Measurements from ENCODE around the gene FGD4.

FGD4 gene

DNA sequence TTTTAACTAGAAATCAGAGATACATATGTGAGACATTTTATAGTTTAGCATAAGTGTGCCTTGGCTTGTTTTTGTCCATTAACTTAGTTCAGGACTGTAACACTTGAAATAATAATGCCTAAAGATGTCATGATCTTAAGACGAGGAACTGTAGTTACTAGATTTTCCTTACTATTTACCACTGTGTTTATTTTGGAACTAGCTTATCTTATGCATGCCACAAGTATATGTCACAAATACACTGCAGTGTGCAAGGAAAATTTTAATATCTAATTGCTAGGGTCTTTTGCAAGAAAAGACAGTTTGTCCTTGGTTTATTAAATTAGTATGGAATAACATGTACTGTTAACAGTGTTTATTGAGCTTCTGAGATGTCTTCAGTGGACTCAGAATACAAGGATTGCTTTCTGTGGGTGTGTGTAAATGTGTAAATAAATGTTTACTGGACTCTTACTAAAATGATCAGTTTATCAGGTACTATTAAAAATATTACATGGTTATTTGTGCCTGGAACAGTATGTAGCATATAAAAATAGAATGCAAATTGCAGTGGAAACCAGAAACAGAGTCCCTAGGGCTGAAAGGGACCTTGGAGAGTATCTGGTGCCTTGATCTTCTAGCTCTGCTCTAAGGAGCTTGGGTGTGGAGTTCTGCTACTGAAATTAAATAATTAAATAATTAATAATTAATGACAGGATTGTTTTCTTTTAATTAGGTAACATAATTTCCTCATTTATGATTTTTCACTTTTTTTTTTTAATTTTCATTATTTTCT is 58.1 kb downstream of the FGD4 start:
- DNase-seq (ENCODE audit: low read depth in 2 of 2) = no peak

DNA sequence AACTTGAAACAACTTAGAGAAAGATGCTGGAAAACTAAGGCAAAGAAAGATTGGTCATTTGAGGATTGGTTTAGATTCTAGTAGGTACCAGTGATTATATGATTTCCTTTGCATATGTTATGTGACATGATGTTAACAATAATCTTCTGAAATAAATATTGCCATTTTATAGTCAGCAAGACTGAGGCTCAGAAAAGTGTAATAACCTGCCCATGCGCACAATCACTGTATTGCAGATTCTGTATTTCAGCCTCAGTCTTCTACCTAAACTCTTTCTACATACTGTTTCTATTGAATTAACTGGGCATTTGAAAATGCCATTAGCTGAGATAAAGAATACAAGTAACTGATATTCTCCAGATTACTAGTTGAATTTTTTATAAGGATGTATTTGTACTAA is 61.3 kb downstream of the FGD4 start:
- DNase-seq (ENCODE audit: low read depth in 2 of 2) = no peak

DNA sequence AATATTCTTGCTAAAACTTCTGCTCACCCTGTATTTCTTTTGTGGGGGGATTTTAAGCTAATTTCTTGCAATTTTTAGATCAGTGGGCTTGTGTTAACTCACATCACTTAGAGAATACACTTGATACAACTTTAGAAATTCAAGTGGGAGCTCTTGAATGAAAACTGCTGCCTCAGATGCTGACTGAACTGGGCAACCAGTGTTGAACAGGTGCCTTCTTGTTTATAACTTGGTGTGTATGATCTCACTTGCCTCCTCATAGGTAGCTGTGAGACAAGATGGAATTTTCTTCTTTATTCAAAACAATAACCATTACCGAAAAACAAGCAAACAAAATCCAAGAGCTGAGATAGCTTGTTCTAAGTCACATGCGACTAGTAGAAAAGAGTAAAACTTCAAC is 63.5 kb downstream of the FGD4 start:
- DNase-seq (ENCODE audit: low read depth in 2 of 2) = no peak

- no peak for DNase-seq (ENCODE audit: low read depth in 2 of 2)
These were observed 66.8 kb downstream of the FGD4 start for GRCh38 chr12:32466187-32466586.

- DNase-seq (ENCODE audit: low read depth in 2 of 2) = no peak
These were observed 67.8 kb downstream of the FGD4 start for GRCh38 chr12:32466986-32467711.

GRCh38 chr12:32467959-32468863 is 68.9 kb downstream of the FGD4 start:
- no peak for DNase-seq (ENCODE audit: low read depth in 2 of 2)

DNA sequence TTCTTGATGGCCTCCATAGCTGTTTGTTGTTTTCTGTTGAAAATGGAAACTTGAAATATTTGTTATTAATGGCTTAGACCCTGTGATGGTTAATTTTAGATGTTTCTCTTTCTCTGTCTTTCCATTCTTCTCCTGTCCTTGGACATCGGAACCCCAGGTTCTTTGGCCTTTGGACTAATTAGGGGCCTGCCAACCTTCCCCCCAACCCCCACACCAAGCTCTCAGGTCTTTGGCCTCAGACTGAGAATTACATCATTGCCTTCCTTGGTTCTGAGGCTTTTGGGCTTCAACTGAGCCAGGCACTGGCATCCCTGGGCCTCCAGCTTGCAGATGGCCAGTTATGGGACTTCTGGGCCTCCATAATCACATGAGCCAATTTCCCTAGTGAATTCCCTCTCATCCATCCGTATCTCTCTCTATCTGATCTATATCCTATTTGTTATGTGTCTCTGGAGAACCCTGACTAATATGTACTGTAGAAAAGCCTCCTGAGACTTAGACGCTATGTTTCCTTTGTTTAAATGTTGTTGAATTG is 71.6 kb downstream of the FGD4 start:
- no peak for DNase-seq (ENCODE audit: low read depth in 2 of 2)

- no peak for DNase-seq (ENCODE audit: low read depth in 2 of 2)
These were observed 72.2 kb downstream of the FGD4 start for GRCh38 chr12:32471591-32472001.

DNA sequence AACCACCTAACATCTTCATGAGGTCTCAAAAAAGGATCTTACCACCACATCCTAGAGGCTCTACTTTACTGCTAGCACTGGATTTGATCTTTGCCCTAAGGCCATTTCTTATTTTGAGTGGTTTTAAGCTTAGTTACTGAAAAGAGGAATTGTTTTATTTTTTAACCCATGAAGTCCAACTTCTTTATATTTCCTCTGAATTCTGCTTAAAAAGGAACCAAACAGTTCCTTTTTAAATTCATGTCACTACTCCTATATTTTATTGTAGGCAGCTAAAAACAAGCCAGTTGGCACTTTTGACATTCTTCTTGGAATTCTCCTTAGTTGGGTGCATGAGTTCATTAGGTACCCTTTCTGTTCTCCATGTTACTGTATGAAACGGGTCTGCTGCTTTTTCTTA is 76.4 kb downstream of the FGD4 start:
- no peak for DNase-seq (ENCODE audit: low read depth in 2 of 2)

- DNase-seq (ENCODE audit: low read depth in 2 of 2) = no peak
These were observed 77.1 kb downstream of the FGD4 start for GRCh38 chr12:32476446-32476845.

DNA sequence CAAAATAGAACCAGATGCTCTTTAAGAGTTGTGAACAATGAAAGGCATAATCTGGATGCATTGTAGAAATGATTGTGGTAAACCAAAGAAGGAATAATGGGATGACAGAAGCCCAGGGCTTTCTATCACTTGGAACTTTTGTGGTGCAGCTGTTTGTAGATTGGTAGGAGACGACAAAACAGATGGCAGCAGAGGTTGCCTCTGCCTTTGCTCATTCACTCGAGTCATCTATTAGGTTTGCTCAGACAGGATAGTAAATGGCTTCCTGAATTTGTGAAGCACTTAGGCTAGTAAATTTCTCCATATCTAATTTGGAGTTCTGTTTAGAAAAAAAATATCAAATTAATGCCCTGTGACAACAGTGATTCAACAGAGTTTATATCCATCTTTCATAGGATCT is 78.4 kb downstream of the FGD4 start:
- no peak for DNase-seq (ENCODE audit: low read depth in 2 of 2)

DNA sequence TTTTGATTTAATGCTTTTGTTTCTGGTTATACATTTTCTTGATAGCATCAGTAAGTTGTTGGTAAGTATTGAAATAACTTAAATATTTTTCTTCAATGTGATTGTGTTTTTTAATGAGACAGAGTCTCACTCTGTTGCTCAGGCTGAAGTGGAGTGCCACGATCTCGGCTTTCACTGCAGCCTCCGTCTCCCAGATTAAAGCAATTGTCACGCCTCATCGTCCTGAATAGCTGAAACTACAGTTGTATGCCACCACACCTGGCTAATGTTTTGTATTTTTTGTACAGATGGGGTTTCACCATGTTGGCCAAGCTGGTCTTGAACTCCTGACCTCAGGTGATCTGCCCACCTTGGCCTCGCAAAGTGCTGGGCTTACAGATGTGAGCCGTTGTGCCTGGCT is 78.8 kb downstream of the FGD4 start:
- no peak for DNase-seq (ENCODE audit: low read depth in 2 of 2)

- no peak for DNase-seq (ENCODE audit: low read depth in 2 of 2)
These were observed 79.7 kb downstream of the FGD4 start for GRCh38 chr12:32478858-32479725.

GRCh38 chr12:32482226-32482625 is 82.9 kb downstream of the FGD4 start:
- no peak for DNase-seq (ENCODE audit: low read depth in 2 of 2)

DNA sequence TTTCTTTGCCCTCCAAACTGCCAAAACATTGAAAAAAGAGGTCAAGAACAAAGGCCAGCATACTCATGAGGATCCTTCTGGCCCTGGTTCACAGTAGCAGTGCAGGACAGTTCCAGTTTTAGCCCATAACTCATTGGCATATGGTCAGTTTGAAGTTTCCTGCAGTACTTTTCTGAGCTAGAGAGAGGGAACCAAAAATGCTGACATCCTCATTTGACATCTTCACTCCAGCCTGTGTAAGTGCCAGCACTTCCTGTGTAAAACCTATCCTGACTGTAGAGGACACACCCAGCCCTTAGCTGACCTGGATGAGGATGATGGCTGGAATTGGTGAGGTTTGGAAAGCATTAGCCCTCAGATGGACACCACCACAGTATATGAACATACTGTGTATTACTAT is 84.1 kb downstream of the FGD4 start:
- no peak for DNase-seq (ENCODE audit: low read depth in 2 of 2)

GRCh38 chr12:32483993-32484392 is 84.6 kb downstream of the FGD4 start:
- DNase-seq (ENCODE audit: low read depth in 2 of 2) = no peak

DNA sequence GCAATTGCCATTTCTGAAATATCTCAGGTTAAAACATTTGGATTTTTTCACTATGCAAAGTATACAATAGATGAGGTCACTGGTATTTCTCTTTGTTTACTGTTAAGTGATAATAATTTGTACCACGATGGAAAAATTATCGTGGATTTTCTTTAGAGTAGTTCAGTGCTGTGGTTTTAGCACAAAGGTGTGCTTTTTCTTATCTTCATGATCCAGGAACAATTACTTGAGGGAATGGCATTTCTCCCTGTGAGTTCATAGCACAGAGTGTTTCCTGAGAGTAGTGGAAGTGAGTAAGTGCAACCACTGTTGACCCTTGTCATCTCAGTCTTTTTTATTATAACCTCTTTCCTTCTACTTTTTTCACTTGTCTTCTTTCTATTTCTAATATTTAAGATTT is 86.8 kb downstream of the FGD4 start:
- no peak for DNase-seq (ENCODE audit: low read depth in 2 of 2)

- no peak for DNase-seq (ENCODE audit: low read depth in 2 of 2)
These were observed 88.8 kb downstream of the FGD4 start for GRCh38 chr12:32488132-32488531.

GRCh38 chr12:32489070-32489469 is 89.7 kb downstream of the FGD4 start:
- no peak for DNase-seq (ENCODE audit: low read depth in 2 of 2)

DNA sequence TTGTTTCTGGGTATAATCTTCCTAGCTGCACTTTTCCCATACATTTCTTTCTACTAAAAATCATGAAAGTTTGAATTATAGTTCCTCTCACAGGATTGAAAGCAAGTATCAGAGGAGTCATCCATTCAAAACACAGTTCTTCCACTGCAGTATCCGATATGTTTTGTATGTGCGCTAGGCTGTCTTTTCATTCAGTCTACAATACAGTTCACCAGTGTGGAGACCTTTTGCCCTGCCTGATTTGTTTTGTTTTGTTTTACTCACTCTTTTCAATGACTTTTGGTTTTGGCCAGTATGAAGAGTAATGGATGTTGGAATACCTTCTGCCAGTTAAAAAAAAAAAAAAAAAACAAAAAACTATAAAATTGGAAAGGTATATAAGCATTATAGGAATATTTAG is 91.4 kb downstream of the FGD4 start:
- DNase-seq (ENCODE audit: low read depth in 2 of 2) = no peak

- DNase-seq (ENCODE audit: low read depth in 2 of 2) = no peak
These were observed 93.9 kb downstream of the FGD4 start for GRCh38 chr12:32493282-32493681.

All from stimulated activated CD4-positive, alpha-beta T cell treated with anti-CD3 and anti-CD28 coated beads, Interleukin-1b, Interleukin-23, amount 100 ng/mL, for 4 hours (primary cell).